BJ (cell line): ENCODE measurements around the gene SNAP25. TPM values are rescaled to one million over a fixed set of nuclear protein-coding genes. Genes with fewer than 3 reads are reported as not detected.

Experiments used
- CTCF ChIA-PET: fragments of 350-600 bp; formaldehyde crosslinking; extraction: SDS; loops from one replicate; lab custom pipeline; 2021; ENCODE audit warnings: antibody characterized with exemption, inconsistent platforms; lab: Yijun Ruan, JAX
- POLR2A ChIA-PET: fragments of 300-600 bp; sonication (Branson Sonifier 250); formaldehyde crosslinking; extraction: SDS; loops from one replicate; lab custom pipeline; 2021; ENCODE audit warnings: antibody characterized with exemption; lab: Charles Lee
- DNase-seq: peaks from one replicate; pipeline ENCODE4 v3.0.0-alpha.2; 2011; ENCODE audit warnings: low read depth
- H3K27me3 ChIP-seq: 2 replicates; pipeline ENCODE4 v1.6.0; 2011; ENCODE audit warnings: low read length; ENCODE audit not compliant: control insufficient read depth, insufficient read depth
- H3K36me3 ChIP-seq: 2 replicates; pipeline ENCODE4 v1.5.1; 2011; ENCODE audit warnings: low read length; ENCODE audit not compliant: control insufficient read depth, insufficient read depth
- H3K4me3 ChIP-seq: 2 replicates; pipeline ENCODE4 v1.5.1; 2011; ENCODE audit warnings: low read depth, mild to moderate bottlenecking, control low read depth, low read length
- polyA plus RNA-seq: library from polyadenylated mRNA; depleted of rRNA; stranded (reverse); fragments of >200 nt; gene quantifications from 2 replicates; pipeline ENCODE4 v1.2.3, GENCODE V29; 2011
- TF ChIP-seq, protein P1 (sequence below): IDR thresholded peaks from 2 replicates; pipeline ENCODE4 v1.5.1; 2011; ENCODE audit warnings: low read depth, mild to moderate bottlenecking, control low read depth, inconsistent platforms, low read length, moderate library complexity; ENCODE audit not compliant: insufficient read depth

SNAP25 gene
- polyA plus RNA-seq, 1 experiment = 0.56 TPM

DNA sequence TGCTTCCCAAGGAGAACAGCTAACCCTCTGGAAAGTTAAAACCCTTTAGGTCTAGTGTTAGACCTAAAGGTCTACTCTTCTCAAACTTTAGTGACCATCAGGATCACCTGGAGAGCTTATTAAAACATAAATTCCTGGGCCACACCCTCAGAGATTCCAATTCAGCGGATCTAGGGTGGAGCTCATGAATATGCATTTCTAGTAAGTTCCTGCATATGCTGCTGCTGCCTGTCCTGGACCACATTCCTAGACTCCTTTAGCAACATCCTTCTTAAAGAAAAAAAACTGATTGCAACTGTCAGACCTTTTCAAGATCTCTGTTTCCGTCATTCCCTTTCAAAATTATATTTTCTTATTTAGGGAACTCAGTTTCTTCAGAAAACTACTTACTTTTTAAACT lies 31.2 kb downstream of the SNAP25 start:
- ChIA-PET POLR2A (no interaction called here), CTCF (interaction anchor here (1.2 kb wide), 1 partner anchor 13 kb away, joined by 4 read pairs; no protein-coding TSS in a partner anchor)
- DNase-seq = no peak
- TF ChIP-seq, protein P1, sequence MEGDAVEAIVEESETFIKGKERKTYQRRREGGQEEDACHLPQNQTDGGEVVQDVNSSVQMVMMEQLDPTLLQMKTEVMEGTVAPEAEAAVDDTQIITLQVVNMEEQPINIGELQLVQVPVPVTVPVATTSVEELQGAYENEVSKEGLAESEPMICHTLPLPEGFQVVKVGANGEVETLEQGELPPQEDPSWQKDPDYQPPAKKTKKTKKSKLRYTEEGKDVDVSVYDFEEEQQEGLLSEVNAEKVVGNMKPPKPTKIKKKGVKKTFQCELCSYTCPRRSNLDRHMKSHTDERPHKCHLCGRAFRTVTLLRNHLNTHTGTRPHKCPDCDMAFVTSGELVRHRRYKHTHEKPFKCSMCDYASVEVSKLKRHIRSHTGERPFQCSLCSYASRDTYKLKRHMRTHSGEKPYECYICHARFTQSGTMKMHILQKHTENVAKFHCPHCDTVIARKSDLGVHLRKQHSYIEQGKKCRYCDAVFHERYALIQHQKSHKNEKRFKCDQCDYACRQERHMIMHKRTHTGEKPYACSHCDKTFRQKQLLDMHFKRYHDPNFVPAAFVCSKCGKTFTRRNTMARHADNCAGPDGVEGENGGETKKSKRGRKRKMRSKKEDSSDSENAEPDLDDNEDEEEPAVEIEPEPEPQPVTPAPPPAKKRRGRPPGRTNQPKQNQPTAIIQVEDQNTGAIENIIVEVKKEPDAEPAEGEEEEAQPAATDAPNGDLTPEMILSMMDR = no peak
- no peaks in the 10 kb centered on the region for H3K27me3 ChIP-seq
- H3K36me3 ChIP-seq = no peaks in the 10 kb centered on the region
- H3K4me3 ChIP-seq = no peak overlapping the region

DNA sequence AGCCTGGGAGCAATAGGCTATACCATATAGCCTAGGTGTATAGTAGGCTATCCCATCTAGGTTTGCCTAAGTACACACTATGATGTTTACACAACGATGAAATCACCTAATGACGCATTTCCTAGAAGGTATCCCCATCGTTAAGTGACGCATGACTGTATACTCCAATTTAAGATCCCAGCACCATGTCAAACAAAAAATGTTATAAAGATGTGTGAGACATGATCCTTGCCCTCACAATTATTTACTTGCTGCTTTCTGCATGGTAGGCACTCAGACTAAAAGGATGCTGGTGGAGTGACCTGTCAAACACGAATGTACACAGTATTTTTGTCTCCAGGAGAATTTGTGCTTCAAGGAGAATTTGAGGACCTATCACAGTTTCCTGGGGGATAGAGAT lies 32.3 kb downstream of the SNAP25 start:
- H3K4me3 ChIP-seq = no peak overlapping the region
- no peak for DNase-seq
- CTCF ChIA-PET = no interaction called here
- POLR2A ChIA-PET = no interaction called here
- H3K27me3 ChIP-seq = no peaks in the 10 kb centered on the region
- H3K36me3 ChIP-seq = no peaks in the 10 kb centered on the region
- TF ChIP-seq, protein P1 = no peak

DNA sequence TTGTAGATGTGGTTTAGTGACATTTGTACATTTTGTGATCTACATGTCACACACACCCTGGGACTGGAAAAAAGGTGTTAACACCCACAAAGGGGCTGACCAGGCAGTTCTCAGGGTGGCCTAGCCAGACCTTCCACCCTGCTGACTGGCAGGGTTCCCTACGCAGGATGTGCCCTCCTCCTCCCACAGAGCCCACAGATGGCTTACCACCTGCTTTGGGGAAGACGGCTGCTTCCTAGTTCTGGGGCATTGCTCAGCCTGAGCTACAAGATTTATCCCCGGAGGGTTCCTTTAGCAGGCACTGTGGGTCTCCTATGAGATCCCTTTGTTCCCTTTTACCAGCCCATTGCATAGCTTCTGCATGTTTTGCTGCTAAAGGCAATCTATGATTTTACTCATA lies 35.1 kb downstream of the SNAP25 start:
- ChIA-PET CTCF (no interaction called here), POLR2A (no interaction called here)
- H3K36me3 ChIP-seq = no peaks in the 10 kb centered on the region
- no peak for DNase-seq
- H3K4me3 ChIP-seq = no peak overlapping the region
- no peaks in the 10 kb centered on the region for H3K27me3 ChIP-seq
- TF ChIP-seq, protein P1 = no peak

DNA sequence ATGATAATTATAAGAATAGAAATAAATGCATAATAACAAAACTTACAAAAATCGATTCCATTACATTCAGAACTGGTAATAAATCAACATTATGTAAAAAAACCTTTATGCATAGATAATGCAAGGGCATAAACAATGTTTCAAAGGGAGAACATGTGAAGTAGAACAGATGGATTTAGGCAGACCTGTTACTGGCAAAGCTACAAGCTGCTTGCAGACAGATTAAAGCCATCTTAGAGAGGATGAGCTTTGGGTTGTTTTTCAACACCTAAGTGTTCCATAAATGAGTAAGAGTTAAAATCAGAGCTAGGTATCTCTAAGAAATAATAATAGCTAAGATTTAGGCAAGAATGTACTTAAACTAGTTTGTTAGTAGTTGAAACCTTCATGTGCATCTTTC lies 37.2 kb downstream of the SNAP25 start:
- DNase-seq = no peak
- ChIA-PET POLR2A (no interaction called here), CTCF (no interaction called here)
- H3K36me3 ChIP-seq = no peaks in the 10 kb centered on the region
- H3K4me3 ChIP-seq = no peak overlapping the region
- H3K27me3 ChIP-seq = no peaks in the 10 kb centered on the region
- TF ChIP-seq, protein P1 = no peak

DNA sequence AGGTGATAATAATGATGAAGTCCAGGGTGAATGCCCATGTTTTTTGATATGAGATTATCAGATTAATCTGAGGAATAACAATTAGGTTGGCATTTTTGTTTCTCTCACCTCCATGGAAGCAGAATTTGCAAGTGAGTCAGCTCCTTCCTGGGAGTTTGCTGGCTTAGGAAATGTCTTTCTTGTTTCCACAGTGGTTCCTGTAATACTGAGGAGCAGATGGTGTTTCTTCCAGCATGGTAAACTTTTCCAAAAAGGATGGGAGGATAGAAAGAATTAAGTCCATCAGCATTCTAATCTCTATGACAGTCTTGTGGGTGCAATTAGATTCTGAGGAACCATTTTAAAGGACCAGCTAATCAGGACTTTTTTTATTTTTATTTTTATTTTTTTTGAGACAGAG lies 40.5 kb downstream of the SNAP25 start:
- Histone ChIP-seq H3K27me3 (no peaks in the 10 kb centered on the region), H3K4me3 (no peak overlapping the region), H3K36me3 (no peaks in the 10 kb centered on the region)
- ChIA-PET CTCF (interaction anchor here (1.5 kb wide), 1 partner anchor 98 kb away, joined by 3 read pairs; no protein-coding TSS in a partner anchor), POLR2A (no interaction called here)
- TF ChIP-seq, protein P1 = no peak
- DNase-seq = no peak
